Measurements from ENCODE around the gene NUCKS1. TPM values are rescaled to one million over a fixed set of nuclear protein-coding genes. Genes with fewer than 3 reads are reported as not detected.

Gene NUCKS1
- total RNA-seq, 1 experiment from 2014 or later = 205 TPM

DNA sequence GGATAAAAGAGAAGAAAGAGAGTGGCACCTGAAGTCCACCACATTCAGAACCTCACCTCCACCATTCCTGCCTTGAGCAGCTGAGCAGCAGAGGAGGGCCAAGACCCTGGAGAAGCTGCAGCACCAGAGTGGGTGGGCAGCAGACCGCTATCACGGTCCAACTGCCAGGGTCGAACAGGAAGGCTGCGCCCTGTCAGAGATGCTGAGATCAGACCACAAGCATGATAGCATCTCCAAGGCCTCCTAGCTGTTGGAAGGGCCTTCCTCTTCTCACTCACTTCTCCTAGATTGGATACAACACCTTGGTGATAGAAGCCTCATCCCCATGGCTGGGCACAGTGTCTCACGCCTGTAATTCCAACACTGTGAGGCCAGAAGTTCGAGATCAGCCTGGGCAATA is 57.6 kb downstream of the NUCKS1 start:
- TF ChIP-seq, protein P1, sequence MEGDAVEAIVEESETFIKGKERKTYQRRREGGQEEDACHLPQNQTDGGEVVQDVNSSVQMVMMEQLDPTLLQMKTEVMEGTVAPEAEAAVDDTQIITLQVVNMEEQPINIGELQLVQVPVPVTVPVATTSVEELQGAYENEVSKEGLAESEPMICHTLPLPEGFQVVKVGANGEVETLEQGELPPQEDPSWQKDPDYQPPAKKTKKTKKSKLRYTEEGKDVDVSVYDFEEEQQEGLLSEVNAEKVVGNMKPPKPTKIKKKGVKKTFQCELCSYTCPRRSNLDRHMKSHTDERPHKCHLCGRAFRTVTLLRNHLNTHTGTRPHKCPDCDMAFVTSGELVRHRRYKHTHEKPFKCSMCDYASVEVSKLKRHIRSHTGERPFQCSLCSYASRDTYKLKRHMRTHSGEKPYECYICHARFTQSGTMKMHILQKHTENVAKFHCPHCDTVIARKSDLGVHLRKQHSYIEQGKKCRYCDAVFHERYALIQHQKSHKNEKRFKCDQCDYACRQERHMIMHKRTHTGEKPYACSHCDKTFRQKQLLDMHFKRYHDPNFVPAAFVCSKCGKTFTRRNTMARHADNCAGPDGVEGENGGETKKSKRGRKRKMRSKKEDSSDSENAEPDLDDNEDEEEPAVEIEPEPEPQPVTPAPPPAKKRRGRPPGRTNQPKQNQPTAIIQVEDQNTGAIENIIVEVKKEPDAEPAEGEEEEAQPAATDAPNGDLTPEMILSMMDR (IDR thresholded peaks at IDR 0.05; ENCODE audit: insufficient read depth in 1 of 2, low read depth in 1 of 2, low read length in 1 of 2, severe bottlenecking in 1 of 2, unreplicated experiment in 1 of 2) = no peak
- CTCF ChIA-PET = no interaction called here

DNA sequence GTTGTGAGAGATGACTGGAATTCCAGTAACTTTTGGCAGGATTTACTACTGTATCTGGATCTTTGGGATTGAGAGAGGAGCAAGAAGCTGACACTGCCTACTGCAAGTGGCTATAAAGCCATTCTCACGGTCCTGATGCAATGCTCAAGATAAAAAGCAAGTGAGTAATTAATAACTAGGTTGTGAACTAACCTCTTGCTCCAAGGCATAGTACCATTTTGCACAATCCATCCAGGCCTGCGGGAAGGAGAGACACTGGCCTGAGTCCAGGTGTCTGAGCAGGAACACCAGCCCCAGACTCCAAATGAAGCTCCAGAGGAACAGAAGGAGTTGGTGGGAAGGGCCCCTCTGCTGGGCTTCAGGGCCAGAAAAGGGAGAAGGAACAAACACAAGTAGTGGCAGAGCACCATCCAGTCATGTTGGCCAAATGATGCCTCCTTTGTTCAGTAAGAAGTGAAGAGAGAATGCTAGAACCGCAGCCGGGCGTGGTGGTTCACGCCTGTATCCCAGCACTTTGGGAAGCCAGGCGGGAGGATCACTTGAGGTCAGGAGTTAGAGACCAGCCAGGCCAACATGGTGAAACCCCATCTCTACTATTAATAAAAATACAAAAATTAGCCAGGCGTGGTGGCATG is 59.7 kb downstream of the NUCKS1 start:
- POLR2A ChIA-PET = no interaction called here
- DNase-seq = no peak
- H3K9me3 ChIP-seq = no peaks in the 10 kb centered on the region
- no peak overlapping the region for H3K4me3 ChIP-seq (ENCODE audit: low read depth, low read length)
- Mint-ChIP-seq H3K36me3 (ENCODE audit: insufficient read depth, unreplicated experiment) (no peaks in the 10 kb centered on the region), H3K9me3 (ENCODE audit: unreplicated experiment) (no peaks in the 10 kb centered on the region), H3K27ac (ENCODE audit: unreplicated experiment) (no peak overlapping the region), H3K27me3 (ENCODE audit: insufficient read depth, unreplicated experiment) (no peaks in the 10 kb centered on the region), H3K4me3 (ENCODE audit: unreplicated experiment) (no peak overlapping the region), H3K4me1 (ENCODE audit: low read depth, unreplicated experiment) (no peaks in the 10 kb centered on the region)
- no peaks in the 10 kb centered on the region for H3K36me3 ChIP-seq (ENCODE audit: control insufficient read depth, insufficient read depth, low read length)
- H3K4me1 ChIP-seq = no peaks in the 10 kb centered on the region
- CTCF ChIA-PET = no interaction called here
- no TSS peak for BruUV-seq (replicated peaks)
- intact Hi-C loops (cut with micrococcal nuclease; ENCODE audit: unreplicated experiment) = no loop called here
- no peaks in the 10 kb centered on the region for H3K27me3 ChIP-seq (replicated peaks; ENCODE audit: control insufficient read depth, insufficient read depth, low read length)
- TF ChIP-seq, protein P1 (IDR thresholded peaks at IDR 0.05; ENCODE audit: insufficient read depth in 1 of 2, low read depth in 1 of 2, low read length in 1 of 2, severe bottlenecking in 1 of 2, unreplicated experiment in 1 of 2) = no peak

More for the DNA sequence above, 57.6 kb downstream of the NUCKS1 start:
- POLR2A ChIA-PET = interaction anchor here (0.8 kb wide), 1 partner anchor 33 kb away, joined by 11 read pairs; no protein-coding TSS in a partner anchor
- DNase-seq = no peak
- Histone ChIP-seq H3K27me3 (replicated peaks; ENCODE audit: control insufficient read depth, insufficient read depth, low read length) (no peaks in the 10 kb centered on the region), H3K36me3 (ENCODE audit: control insufficient read depth, insufficient read depth, low read length) (no peaks in the 10 kb centered on the region), H3K4me1 (peaks cover 3% of the 10 kb centered on the region; the same call in 1 of the 2 replicates), H3K9me3 (no peaks in the 10 kb centered on the region), H3K4me3 (ENCODE audit: low read depth, low read length) (no peak overlapping the region)
- Mint-ChIP-seq H3K36me3 (ENCODE audit: insufficient read depth, unreplicated experiment) (no peaks in the 10 kb centered on the region), H3K27ac (ENCODE audit: unreplicated experiment) (no peak overlapping the region), H3K9me3 (ENCODE audit: unreplicated experiment) (no peaks in the 10 kb centered on the region), H3K27me3 (ENCODE audit: insufficient read depth, unreplicated experiment) (no peaks in the 10 kb centered on the region), H3K4me3 (ENCODE audit: unreplicated experiment) (no peak overlapping the region), H3K4me1 (ENCODE audit: low read depth, unreplicated experiment) (peaks cover 6% of the 10 kb centered on the region)
- no TSS peak for BruUV-seq (replicated peaks)
- intact Hi-C loops (cut with micrococcal nuclease; ENCODE audit: unreplicated experiment) = no loop called here

DNA sequence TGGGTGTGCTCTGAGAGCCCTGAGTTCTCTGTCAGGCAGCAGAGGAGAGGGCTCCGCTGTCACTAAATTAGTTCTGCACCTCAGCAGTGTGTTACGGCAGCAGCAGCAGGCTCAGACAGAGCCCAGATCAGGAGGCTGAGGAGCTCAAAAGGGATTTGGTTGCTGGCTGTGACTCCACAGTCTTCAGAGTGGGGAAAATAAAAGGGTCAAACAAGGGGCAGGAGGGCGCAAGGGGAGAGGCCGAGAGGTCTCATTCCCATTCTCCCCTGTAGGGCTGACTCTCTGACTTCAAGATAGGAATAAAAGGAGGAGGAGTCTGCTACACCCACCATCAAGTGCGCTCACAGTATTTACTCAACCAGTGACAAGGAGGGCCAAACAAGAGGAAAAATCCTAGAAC is 60.5 kb downstream of the NUCKS1 start:
- H3K4me3 Mint-ChIP-seq (ENCODE audit: unreplicated experiment) = no peak overlapping the region
- TF ChIP-seq, protein P1 (IDR thresholded peaks at IDR 0.05; ENCODE audit: insufficient read depth in 1 of 2, low read depth in 1 of 2, low read length in 1 of 2, severe bottlenecking in 1 of 2, unreplicated experiment in 1 of 2) = no peak
- Histone ChIP-seq H3K36me3 (ENCODE audit: control insufficient read depth, insufficient read depth, low read length) (no peaks in the 10 kb centered on the region), H3K27me3 (replicated peaks; ENCODE audit: control insufficient read depth, insufficient read depth, low read length) (no peaks in the 10 kb centered on the region), H3K4me1 (no peaks in the 10 kb centered on the region), H3K9me3 (no peaks in the 10 kb centered on the region), H3K4me3 (ENCODE audit: low read depth, low read length) (no peak overlapping the region)
- no peaks in the 10 kb centered on the region for H3K9me3 Mint-ChIP-seq (ENCODE audit: unreplicated experiment)
- intact Hi-C loops (cut with micrococcal nuclease; ENCODE audit: unreplicated experiment) = no loop called here
- no TSS peak for BruUV-seq (replicated peaks)
- ChIA-PET POLR2A (no interaction called here), CTCF (no interaction called here)
- H3K4me1 Mint-ChIP-seq (ENCODE audit: low read depth, unreplicated experiment) = no peaks in the 10 kb centered on the region
- H3K27me3 Mint-ChIP-seq (ENCODE audit: insufficient read depth, unreplicated experiment) = no peaks in the 10 kb centered on the region
- no peak for DNase-seq
- H3K36me3 Mint-ChIP-seq (ENCODE audit: insufficient read depth, unreplicated experiment) = no peaks in the 10 kb centered on the region
- no peak overlapping the region for H3K27ac Mint-ChIP-seq (ENCODE audit: unreplicated experiment)
